ENCODE results near the gene IBSP. TPM values are rescaled to one million over a fixed set of nuclear protein-coding genes. Genes with fewer than 3 reads are reported as not detected.
A peak's percentile ranks its signal among the peaks of the same experiment; 100 is the strongest.

IBSP gene
- total and polyA plus RNA-seq, 9 of the 15 experiments (the other 6 are each of a cell fraction or from before 2014, with no cell fraction given), result not detected

- intact Hi-C loops (cut with micrococcal nuclease), result loop anchor here (5.0 kb wide), 1 partner anchor 293 kb away; no protein-coding TSS in a partner anchor
Measured at GRCh38 chr4:87835197-87835596, 35.8 kb downstream of the IBSP start.

More at GRCh38 chr4:87835197-87835596, 35.8 kb downstream of the IBSP start:
- CTCF ChIA-PET (ENCODE audit: low intra/inter-chr PET ratio), result no interaction called here
- TF ChIP-seq ARID3B (CRISPR knock-in tag; IDR thresholded peaks at IDR 0.05; ENCODE audit: borderline replicate concordance), result no peak
- peak; percentile 63; the same call in 1 of the 2 replicates for TF ChIP-seq ZNF316 (IDR thresholded peaks at IDR 0.05)
- TF ChIP-seq C11orf30 (IDR thresholded peaks at IDR 0.05; ENCODE audit: low read depth), result peak; percentile 56
- TF ChIP-seq ZNF311 (CRISPR knock-in tag; IDR thresholded peaks at IDR 0.05), result no peak
- peak; percentile 37; the same call in 1 of the 2 replicates for TF ChIP-seq MAFG (tag; conservative IDR thresholded peaks at IDR 0.05)
- no peak for TF ChIP-seq HDAC1 (IDR thresholded peaks at IDR 0.05)
- TF ChIP-seq ATF4 (CRISPR knock-in tag; IDR thresholded peaks at IDR 0.05), result no peak
- no peak for TF ChIP-seq FOXM1 (IDR thresholded peaks at IDR 0.05; ENCODE audit: low read depth)
- TF ChIP-seq FOXM1 (CRISPR knock-in tag; IDR thresholded peaks at IDR 0.05; ENCODE audit: low read depth), result no peak
- TF ChIP-seq FOXK1 (CRISPR knock-in tag; IDR thresholded peaks at IDR 0.05; ENCODE audit: borderline replicate concordance), result no peak
- no peak for TF ChIP-seq TFAM (CRISPR knock-in tag; conservative IDR thresholded peaks at IDR 0.05)
- no peak for TF ChIP-seq POLR3A (IDR thresholded peaks at IDR 0.05; ENCODE audit: borderline replicate concordance, extremely low read depth, insufficient read depth, insufficient read length)
- TF ChIP-seq MAFF (IDR thresholded peaks at IDR 0.05; ENCODE audit: low read length), result peak; percentile 19; the same call in 1 of the 2 replicates
- TF ChIP-seq ILF3 (IDR thresholded peaks at IDR 0.05; ENCODE audit: borderline replicate concordance), result no peak
- no peak for TF ChIP-seq CLOCK (CRISPR knock-in tag; IDR thresholded peaks at IDR 0.05; ENCODE audit: borderline replicate concordance)
- no peak for TF ChIP-seq SETDB1 (IDR thresholded peaks at IDR 0.05; ENCODE audit: low read length)
- no peak for TF ChIP-seq ETV1 (tag; conservative IDR thresholded peaks at IDR 0.05; ENCODE audit: low read depth)
- no peak for TF ChIP-seq ZNF551 (CRISPR knock-in tag; IDR thresholded peaks at IDR 0.05)
- Histone ChIP-seq H3K27me3 (ENCODE audit: control insufficient read depth in 2 of 2, insufficient read depth in 2 of 2, low read length in 2 of 2) (no peaks in the 10 kb centered on the region), H3K27ac (ENCODE audit: extremely low read depth, low read depth, low read length) (no peak overlapping the region), H3K4me1 (replicated peaks in 1 of 2; ENCODE audit: control insufficient read depth in 2 of 2, insufficient read depth in 2 of 2, low read length in 2 of 2) (no peaks in the 10 kb centered on the region), H3K9ac (ENCODE audit: insufficient read depth in 1 of 2, low read depth in 2 of 2, low read length in 2 of 2) (no peak overlapping the region), H3K9me3 (replicated peaks; ENCODE audit: control insufficient read depth, insufficient read depth, low read depth, low read length) (no peaks in the 10 kb centered on the region), H3K4me3 (no peak overlapping the region), H3K36me3 (ENCODE audit: control insufficient read depth, insufficient read depth, low read length) (no peaks in the 10 kb centered on the region), H4K20me1 (replicated peaks; ENCODE audit: control insufficient read depth, insufficient read depth, low read length) (no peaks in the 10 kb centered on the region; the same call in 1 of the 2 replicates), H3K79me2 (ENCODE audit: control insufficient read depth, insufficient read depth, low read length) (no peaks in the 10 kb centered on the region), H3K9me1 (ENCODE audit: control insufficient read depth, insufficient read depth, low read length) (no peaks in the 10 kb centered on the region), H2AFZ (ENCODE audit: low read depth, low read length) (no peak overlapping the region), H3K4me2 (ENCODE audit: insufficient read depth, low read length) (no peak overlapping the region)
- 0% methylated on average over 2 of the region's 2 CpGs for whole genome bisulfite sequencing (ENCODE audit: insufficient coverage, low coverage, missing lambda C conversion rate)
- in situ Hi-C loops (cut with MboI), result no loop called here
- POLR2A ChIA-PET, result interaction anchor here (1.0 kb wide), 1 partner anchor 14 kb away, joined by 3 read pairs; no protein-coding TSS in a partner anchor
- no TSS peak for BruUV-seq (replicated peaks)
- no peak for FAIRE-seq
- no peak for DNase-seq (ENCODE audit: extremely low read depth in 1 of 4, low spot score in 3 of 4)
- no peak for ATAC-seq
